Uterus (tissue), 2 donors: ENCODE data around the gene ZP1.

Source experiments
- POLR2A ChIP-seq, 2 donors: fragments of 450-650 bp; IDR thresholded peaks; one replicate each; pipeline ENCODE4 v1.6.1; 2016; ENCODE audit warnings: antibody characterized with exemption in 2 of 2, mild to moderate bottlenecking in 1 of 2, moderate library complexity in 1 of 2
- TF ChIP-seq, protein P1 (sequence below), 4 experiments: fragments of 200-600 bp in 2 of 4; fragments of 450-650 bp in 2 of 4; sonication (generic) in 2 of 4; IDR thresholded peaks; one replicate each; pipeline ENCODE4 v1.5.1; 2016 to 2019; ENCODE audit warnings: antibody characterized with exemption in 4 of 4, mild to moderate bottlenecking in 2 of 4, moderate library complexity in 1 of 4

DNA sequence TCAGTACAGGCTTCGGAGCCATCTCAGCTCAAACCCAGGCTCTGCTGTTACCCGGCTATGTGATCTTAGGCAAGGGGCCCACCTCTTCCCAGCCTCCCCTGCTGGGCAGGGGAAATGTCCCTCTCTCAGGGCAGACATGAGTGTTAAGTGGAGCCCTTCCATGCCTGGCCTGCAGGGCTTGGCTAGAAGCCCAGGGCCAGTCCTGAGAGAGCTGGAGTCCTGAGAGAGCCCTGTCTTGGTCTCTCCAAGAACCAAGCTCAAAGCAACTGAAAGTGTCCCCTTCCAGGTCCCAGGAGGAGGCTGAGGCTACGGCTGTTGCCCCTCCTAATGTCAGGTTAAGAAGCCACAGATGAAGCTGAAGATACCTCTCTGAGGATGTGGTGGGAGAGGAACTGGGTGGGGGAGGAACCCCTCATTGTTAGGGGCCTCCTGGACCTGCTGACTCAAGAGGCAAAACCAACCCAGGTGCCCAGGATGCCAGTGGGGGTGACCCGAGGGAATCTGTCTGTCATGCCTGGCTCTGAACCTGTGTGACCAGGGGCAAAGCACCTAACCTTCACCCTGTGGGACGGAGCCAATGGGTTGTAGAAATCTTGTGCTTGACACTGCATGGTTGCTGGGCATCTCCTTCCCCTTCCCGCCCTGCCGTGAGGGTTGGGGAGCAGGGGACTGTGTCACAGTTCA lies 4.2 kb downstream of the ZP1 start:
- no peak for TF ChIP-seq POLR2A (IDR thresholded peaks at IDR 0.05)
- TF ChIP-seq, protein P1, sequence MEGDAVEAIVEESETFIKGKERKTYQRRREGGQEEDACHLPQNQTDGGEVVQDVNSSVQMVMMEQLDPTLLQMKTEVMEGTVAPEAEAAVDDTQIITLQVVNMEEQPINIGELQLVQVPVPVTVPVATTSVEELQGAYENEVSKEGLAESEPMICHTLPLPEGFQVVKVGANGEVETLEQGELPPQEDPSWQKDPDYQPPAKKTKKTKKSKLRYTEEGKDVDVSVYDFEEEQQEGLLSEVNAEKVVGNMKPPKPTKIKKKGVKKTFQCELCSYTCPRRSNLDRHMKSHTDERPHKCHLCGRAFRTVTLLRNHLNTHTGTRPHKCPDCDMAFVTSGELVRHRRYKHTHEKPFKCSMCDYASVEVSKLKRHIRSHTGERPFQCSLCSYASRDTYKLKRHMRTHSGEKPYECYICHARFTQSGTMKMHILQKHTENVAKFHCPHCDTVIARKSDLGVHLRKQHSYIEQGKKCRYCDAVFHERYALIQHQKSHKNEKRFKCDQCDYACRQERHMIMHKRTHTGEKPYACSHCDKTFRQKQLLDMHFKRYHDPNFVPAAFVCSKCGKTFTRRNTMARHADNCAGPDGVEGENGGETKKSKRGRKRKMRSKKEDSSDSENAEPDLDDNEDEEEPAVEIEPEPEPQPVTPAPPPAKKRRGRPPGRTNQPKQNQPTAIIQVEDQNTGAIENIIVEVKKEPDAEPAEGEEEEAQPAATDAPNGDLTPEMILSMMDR (IDR thresholded peaks at IDR 0.05), result no peak
